ENCODE results near the gene ISLR. TPM values are rescaled to one million over a fixed set of nuclear protein-coding genes. Genes with fewer than 3 reads are reported as not detected.

The ISLR gene
- total and polyA plus RNA-seq, 2 of the 8 experiments (the other 6 are each of a cell fraction or from before 2014, with no cell fraction given), result 0.29 to 0.35 TPM

DNA sequence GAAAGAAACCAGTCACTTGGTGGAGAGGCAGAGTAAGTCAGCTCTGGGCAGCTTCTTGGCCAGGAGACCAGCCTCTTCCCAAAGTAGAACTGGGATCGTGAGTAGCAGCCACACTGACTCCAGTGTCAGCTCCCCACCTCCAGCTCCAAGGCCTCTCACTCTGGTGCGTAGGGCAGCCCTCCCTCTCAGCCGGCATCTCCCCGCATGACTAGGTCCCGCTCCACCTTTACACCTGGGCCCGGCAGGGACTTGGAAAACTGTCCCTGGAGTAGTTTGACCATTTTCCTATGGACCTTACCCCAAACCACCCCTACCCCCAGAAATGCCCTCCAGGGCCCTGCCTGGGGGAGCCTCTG lies 25.8 kb downstream of the ISLR start:
- Histone ChIP-seq H2AK5ac (ENCODE audit: low read depth, low read length) (no peak overlapping the region), H3K27ac (ENCODE audit: low read depth, low read length) (no peak overlapping the region), H3K18ac (ENCODE audit: extremely low read depth, low read length) (no peak overlapping the region), H2BK15ac (ENCODE audit: low read length) (0 out of 2 replicates have a peak overlapping the region, but pooled peaks have one; percentile 46), H3K9ac (replicated peaks in 1 of 4; ENCODE audit: extremely low read depth in 1 of 4, low read depth in 3 of 4, low read length in 3 of 4) (no peak overlapping the region), H3K27me3 (replicated peaks in 1 of 4; ENCODE audit: control insufficient read depth in 3 of 4, extremely low read depth in 1 of 4, insufficient read depth in 3 of 4, low read length in 3 of 4) (no peaks in the 10 kb centered on the region), H4K20me1 (replicated peaks in 1 of 2; ENCODE audit: control insufficient read depth in 1 of 2, insufficient read depth in 2 of 2, low read length in 2 of 2) (no peaks in the 10 kb centered on the region), H4K8ac (ENCODE audit: extremely low read depth, insufficient read depth, low read length) (no peak overlapping the region), H3K56ac (replicated peaks; ENCODE audit: insufficient read length, low read depth, low read length) (no peak overlapping the region), H3K79me2 (ENCODE audit: control insufficient read depth in 1 of 2, insufficient read depth in 2 of 2, low read length in 2 of 2) (0 out of 4 replicates have a peak, but pooled peaks cover 0 to 4% of the 10 kb centered on the region in 2 experiments), H3K23ac (ENCODE audit: insufficient read length) (no peak overlapping the region), H2BK20ac (ENCODE audit: low read length) (no peak overlapping the region), H3K79me1 (ENCODE audit: low read depth, low read length) (peaks cover 3% of the 10 kb centered on the region; the same call in 1 of the 2 replicates), H2AFZ (ENCODE audit: low read length) (no peak overlapping the region), H2BK5ac (ENCODE audit: low read depth, low read length) (no peak overlapping the region; the same call in 1 of the 2 replicates), H3K9me3 (ENCODE audit: insufficient read depth in 2 of 2, low read depth in 1 of 2, low read length in 1 of 2) (no peaks in the 10 kb centered on the region), H3K4me3 (ENCODE audit: extremely low read depth in 1 of 4, insufficient read depth in 2 of 4, low read depth in 3 of 4, low read length in 4 of 4) (no peak overlapping the region), H2BK12ac (ENCODE audit: low read depth, low read length) (peak overlapping the region; percentile 68; the same call in 1 of the 2 replicates), H3K14ac (ENCODE audit: insufficient read length) (no peak overlapping the region), H3K4me2 (ENCODE audit: insufficient read depth in 1 of 2, low read depth in 2 of 2, low read length in 2 of 2) (no peak overlapping the region), H2BK120ac (replicated peaks; ENCODE audit: low read depth, low read length) (no peak overlapping the region), H3K36me3 (ENCODE audit: control insufficient read depth in 2 of 4, insufficient read depth in 4 of 4, low read length in 3 of 4) (no peaks in the 10 kb centered on the region), H3K23me2 (ENCODE audit: low read depth, low read length) (peaks cover 4% of the 10 kb centered on the region; the same call in 1 of the 2 replicates), H3K4ac (replicated peaks; ENCODE audit: insufficient read length, low read depth, low read length) (peak overlapping the region; percentile 41), H4K91ac (replicated peaks; ENCODE audit: insufficient read length, low read length) (no peak overlapping the region), H4K5ac (ENCODE audit: insufficient read length, low read depth, low read length) (no peak overlapping the region), H3K4me1 (replicated peaks in 1 of 4; ENCODE audit: control insufficient read depth in 3 of 4, insufficient read depth in 4 of 4, low read length in 3 of 4) (peaks cover 0 to 38% (median 27%) of the 10 kb centered on the region in 4 experiments; a peak in 6 of 7 replicates)
- ChIA-PET CTCF (ENCODE audit: partially characterized antibody) (interaction anchor here (1.2 to 6.1 kb wide), 11 partner anchors 10 to 123 kb away, joined by 3 to 38 read pairs (median 6); partner anchors contain the start of genes ISLR and ISLR2), POLR2A (ENCODE audit: partially characterized antibody) (interaction anchor here (0.8 to 7.3 kb wide), 3 partner anchors 10 to 16 kb away, joined by 4 to 76 read pairs (median 58); no protein-coding TSS in a partner anchor)
- whole genome bisulfite sequencing, 2 experiments (ENCODE audit: extremely low coverage in 1 of 2, insufficient coverage in 1 of 2, insufficient read length in 1 of 2, insufficient replicate concordance in 2 of 2, low coverage in 1 of 2, low lambda C conversion rate in 2 of 2, missing lambda C conversion rate in 1 of 2), result 94% methylated on average over 6 of the region's 6 CpGs; no CpG with 5 or more reads in 1 of the 2 experiments
- DNase-seq (ENCODE audit: low read depth in 1 of 2, low spot score in 2 of 2) (no peak), FAIRE-seq (no peak)
- TF ChIP-seq TAF7 (optimal IDR thresholded peaks at IDR 0.05; ENCODE audit: borderline replicate concordance, low read depth, low read length) (no peak), BCL11A (IDR thresholded peaks at IDR 0.05; ENCODE audit: low read depth in 2 of 2, low read length in 2 of 2) (no peak), CREB1 (IDR thresholded peaks at IDR 0.05) (no peak)

Measured in H1 (cell line).